Smooth muscle cell of the brain vasculature (primary cell): ENCODE measurements around the gene APBB2.

Experiments
- DNase-seq: peaks from one replicate; pipeline ENCODE4 v3.0.0-alpha.2; 2012; ENCODE audit warnings: low read depth, low spot score

APBB2 gene

DNA sequence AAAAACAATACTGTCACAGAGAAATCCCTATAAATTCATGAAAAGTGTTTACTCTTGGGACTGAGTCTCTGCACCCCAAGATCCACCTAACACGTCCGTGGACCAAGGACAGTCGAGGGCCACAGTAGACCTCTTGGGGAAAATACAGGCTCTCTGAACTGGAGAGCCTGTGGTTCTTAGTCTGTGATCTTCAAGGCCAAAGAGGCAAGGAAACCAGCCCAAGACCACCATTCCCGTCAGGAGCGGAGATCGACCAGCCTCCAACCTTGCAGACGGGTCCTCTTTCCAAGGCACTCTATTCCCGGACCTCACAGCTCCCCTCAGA lies 1.6 kb upstream of the APBB2 start:
- DNase-seq: no peak

DNA sequence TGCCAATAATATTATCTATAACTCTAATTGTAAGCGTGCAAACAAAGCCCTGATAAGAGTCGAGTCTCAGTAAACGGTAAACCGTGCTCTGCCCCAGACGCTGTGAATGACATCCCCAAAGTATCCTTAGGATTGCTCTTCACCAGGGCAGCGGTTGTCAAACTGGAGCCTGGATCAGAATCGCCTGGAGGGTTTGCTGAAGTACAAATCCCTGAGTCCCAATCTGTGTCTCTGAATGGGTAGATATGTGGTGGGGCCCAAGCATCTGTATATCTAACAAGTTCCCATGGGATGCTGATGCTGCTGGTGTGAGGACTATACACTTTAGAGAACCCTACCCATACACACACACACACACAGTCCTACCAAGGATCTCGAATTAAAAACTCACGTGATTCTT lies 813 bp upstream of the APBB2 start:
- no peak for DNase-seq

DNA sequence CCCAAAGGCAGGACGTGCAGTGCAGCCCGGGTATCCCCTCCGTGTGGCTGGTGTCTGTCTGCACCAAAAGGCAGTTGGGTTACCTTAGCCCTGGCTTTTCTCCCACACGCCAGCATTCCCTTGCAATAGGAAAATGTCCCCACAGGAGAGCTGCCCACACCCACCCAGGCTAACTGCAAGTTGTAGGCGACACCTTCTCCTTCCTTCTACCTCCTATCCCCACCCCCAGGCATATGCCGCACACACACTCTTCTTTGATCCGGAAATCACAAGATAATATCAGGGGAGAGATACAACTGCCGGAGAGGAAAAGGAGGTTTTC lies 444 bp upstream of the APBB2 start:
- DNase-seq: no peak

DNA sequence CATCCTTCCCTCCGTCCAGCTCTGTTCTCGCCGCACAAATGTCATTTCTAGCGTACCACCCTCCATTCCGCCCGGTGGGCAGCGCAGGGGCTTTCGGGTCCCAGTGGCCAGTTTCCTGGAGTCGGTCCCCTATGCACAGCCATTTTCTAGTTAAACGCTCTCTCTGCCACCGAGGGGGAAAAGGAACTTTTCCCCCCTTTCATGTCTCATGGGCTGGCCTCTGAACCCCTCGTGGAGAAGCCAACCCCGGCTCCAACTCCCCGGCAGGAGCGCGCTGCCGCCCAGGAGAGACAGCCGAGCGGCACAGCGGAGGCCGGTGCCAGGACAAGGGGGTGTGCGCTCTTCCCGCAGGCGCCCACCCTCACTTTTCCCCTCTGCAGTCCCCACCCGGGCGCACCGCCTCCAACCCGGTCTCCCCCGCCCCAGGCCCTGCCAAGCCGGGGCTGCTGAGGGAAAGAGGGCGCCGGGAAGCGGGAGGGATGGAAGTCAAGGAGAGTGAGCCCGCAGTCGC lies 662 bp downstream of the APBB2 start:
- no peak for DNase-seq

DNA sequence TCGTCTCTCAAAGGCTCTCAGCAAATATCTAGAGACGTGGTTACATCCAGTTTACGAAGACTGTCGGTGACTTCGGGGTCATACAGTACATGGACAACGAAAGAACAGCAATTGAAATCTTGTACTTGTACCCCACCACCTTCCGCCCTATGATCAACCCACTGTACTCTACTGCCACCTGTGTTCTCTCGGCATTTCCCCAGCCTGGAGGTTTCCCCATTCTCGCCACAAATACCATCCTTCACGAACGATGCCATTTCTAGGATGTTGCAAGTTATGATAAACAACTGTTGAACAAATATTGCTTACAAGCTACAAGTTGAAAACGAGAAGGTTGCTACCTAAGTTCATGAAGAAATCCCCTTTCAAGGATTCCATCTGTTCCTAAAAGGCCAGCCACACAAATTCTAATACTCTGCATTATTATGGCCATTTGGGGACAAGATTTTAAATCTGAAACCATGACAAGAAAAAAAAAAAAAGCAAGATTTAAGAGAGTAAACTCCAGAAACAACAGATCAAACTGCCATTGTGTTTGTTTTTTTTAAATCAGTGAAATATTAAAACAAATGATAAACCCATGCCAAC lies 1.6 kb downstream of the APBB2 start:
- DNase-seq: peak; percentile 32

DNA sequence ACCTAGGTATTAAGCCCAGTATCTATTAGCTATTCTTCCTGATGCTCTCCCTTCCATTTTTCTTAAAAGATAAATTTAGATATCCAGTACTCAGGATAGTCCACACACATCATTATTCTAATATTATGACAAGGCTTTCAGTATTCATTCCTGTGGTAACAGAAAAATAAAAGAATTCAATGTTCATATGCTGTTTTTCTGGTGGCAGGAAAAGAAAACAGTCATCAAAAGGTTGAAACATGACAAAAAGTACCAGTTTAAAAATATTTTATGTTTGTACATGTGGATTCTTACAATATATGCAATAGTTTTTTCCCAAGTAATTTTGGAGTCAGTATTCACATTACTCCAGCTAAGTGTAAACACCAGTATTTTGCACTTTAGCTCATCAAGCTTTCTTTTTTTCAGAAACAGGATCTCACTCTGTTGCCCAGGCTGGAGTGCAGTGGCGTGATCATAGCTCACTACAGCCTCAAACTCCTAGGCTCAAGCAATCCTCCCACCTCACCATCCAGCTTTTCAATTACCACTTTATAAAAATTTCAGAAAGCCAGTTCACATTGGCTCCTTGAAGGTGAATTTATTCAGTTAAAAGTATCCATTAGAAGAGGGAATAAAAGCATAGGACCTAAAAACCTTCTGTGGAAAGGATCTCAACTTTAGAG lies 2.3 kb downstream of the APBB2 start:
- DNase-seq: no peak

DNA sequence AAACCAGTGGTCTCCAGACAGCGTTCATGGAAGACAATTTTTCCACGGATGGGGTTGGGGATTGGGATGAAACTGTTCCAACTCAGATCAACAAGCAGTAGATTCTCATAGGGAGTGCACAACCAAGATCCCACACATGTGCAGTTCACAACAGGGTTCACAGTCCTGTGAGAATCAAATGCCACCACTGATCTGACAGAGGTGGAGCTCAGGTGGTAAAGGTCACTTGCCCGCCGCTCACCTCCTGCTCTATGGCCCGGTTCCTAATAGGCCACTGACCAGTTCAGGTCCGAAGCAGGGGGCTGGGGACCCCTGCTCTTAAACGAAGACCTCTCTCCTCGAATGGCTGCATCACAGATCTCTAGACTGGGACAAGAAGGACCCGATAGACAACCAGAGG lies 4.4 kb downstream of the APBB2 start:
- DNase-seq: no peak

DNA sequence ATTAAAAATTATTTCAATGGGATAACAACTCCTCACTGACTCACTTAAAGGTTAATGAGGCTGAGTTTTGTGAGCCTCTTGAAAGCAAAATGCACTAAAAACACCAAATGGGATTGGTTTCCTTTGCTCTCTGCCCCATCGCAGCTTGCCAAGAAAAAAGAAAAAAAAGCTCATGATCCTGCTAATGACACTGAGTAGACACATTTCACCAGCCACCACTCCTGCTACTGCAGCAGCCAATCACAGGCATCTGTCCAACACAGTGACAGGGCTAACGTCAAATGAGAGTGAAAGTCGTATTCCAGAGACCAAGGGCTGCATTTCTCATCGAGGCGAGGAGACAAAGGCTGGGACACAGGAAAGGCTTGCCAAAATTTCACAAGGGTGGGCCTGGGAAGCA lies 5.2 kb downstream of the APBB2 start:
- DNase-seq: no peak

DNA sequence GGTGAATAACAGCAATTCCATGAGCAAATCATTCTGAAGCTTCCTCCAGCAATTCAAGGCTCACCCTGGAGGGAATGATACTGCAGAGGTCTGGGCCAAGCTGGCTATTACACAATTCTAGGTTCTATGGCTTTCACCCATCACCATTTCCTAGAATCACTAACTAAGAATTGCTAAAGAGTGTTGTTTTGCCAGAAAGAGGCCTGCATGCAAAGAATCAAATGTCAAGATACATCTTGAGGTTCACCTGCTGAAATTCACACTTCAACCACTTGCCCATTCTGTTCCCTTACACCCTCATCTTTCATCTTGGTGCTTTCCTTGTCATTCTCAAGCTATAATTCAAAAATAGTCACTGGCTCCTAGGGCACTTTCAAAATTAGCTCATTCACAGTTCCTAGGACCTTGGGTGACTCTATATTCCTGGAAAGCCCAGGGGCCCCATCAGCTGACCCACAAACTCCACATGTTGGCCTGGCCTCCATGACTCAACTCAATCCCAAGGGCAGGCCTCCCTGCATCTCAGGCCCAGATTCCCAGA lies 7.0 kb downstream of the APBB2 start:
- no peak for DNase-seq

DNA sequence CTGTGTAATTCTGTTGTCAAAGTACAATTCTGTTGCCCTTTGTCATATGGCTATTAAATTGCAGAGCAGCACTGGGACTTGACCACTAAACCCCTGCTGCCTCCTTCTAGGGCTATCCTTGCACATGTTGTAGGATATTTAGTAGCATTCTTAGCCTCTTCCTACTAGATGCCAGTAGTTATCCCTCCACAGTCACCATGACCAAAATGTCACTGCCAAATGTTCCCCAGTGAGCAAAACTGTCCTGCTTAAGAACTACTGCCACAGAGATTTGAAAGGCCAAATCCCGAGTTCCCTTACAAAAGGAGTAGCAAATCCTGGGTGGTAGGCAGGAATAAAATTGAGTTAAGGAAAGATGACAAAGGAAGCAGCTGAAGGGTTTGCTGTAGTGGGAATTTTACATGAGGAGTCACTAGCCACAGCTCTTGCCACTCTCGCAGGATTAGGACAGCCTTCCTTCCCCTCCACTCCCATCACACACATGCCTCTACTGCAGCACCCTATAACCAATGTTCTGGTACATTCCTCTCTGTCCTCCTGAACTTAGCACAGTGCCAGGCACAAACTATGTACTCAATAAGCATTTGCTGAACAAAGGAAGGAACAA lies 8.4 kb downstream of the APBB2 start:
- no peak for DNase-seq

DNA sequence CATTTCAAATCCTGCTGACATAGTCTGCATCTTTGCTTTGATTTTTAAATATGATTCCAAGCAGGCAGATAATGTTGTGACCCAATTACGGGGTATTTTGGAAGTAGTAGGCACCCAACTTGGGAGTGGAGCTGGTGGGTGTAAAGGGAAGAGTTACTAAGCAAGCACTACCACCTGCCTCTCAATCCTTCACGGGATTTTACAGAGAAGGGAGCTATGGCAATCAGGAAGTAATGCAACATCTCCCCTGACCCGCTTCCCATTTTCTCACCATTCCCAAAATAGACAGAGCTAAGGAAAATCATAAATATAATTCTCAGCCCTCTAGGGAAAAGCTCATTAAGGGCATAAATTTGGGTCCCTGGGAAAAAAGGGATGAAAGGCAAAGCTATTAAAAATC lies 9.2 kb downstream of the APBB2 start:
- DNase-seq: no peak

DNA sequence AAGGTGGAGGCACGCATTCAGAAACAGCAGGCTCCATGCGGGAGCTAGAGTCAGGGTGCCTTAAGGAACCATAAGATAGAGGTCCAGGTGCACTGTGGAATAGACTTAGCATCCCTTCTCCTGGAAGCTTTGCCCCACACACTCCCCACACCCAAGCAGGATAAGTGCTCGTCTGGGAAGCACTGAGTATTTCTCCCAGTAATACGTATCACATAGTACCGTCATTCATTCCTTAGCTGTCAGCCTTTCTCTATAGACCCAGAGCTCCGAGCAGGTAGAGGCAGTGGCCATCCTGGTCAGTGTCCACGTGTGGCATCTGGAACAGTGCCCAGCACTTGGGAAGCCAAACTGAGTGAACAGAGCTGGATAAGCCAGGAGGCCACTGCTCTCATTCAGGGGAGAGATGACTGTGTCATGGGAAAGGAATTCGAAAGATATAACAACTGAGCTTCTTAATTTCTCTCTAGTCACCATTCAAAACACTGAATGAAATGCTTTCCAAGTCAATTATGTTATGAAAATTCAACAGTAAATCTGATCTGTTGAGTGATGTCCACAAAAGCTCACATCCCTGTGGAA lies 9.9 kb downstream of the APBB2 start:
- peak; percentile 40 for DNase-seq

DNA sequence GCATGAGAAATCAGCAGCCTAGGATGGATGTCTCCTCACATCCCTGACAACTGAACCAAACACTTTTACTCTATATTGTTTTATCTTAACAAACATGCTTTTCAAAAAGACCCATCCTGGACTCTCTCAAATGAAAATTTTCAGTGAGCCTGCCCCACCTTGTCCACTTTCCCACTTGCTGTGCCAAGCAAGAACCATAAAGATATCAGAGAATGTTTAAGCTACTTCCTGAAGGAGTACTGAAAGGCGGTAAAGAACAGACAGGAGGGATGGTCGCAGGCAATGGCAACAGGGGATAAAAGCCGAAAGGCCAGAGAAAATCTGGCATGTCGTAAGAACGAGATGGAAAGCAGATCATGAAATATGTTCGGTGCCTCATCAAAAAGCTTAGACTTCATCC lies 10.5 kb downstream of the APBB2 start:
- no peak for DNase-seq

DNA sequence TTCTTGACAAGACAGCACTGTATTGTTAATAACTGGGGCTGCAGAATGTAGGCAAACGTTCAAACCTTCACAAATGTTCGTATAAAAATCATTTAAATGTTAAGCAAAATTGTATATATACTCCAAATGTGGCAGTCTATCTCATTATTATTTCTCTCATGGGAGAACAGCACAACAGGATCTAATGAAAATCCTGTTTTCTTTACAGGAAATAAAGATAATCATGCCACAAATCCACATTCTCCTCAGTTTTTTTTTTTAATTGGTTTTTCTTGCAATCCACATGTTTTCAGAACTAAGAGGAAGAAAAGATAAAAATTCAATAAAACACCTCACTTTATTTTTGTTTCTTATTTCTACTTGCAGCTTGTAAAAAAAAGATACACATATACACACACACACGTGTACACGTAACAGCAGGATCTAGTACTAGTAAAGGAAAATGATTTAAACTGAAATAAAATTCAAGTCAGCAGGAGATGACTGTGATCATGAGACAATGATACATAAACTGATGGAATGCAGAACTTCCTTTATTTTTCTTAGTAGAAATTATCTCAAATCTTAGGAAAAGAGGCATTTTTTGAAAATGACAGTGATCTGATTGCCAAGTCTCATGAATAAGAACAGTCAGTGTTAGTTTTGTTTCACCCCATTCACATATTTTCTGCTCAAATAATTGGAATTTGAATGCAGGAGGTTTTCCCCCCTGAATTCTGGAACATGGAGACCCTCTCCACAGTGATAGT lies 11.3 kb downstream of the APBB2 start:
- DNase-seq: no peak

DNA sequence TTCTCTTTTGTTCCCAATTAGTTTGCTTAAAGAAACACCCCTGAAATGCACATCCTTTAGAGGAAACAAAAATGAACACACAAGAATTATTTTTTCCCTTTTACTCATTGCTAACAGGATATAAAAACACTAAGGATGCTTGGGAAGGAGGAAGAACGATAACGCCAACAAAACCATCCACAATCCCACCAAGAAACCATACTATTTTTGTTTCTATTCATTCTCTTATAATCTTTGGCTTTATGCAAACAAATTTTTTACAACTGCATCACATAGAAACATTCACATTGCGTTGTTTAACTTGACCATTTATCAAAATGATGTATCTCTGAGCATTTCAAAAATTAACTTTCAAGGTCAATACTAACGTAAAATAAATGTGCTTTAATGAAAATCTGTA lies 12.0 kb downstream of the APBB2 start:
- DNase-seq: no peak

DNA sequence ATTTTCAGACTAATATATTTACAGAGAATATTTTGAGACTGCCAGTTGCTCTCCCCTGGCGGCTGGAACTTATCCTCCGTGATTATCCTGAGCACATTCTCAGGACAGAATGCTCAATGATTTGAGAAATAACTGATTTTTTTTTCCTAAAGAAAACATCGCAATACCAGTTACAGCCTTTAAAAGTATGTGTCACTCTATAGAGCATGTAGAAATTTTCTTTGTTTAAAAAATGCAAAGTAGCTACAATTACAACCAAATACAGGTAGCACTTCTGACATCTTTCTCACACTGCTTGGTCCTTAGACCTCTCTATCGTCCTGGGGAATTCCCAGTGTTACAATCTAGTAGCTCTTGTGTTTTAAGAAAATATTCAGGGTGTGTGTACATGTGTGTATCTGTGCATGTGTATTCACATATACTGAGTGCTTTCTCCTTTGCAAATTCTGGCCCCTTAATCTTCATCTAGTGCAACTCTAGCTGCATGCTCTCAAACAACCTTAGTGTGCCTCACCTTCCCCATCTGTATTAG lies 13.8 kb downstream of the APBB2 start:
- DNase-seq: no peak

DNA sequence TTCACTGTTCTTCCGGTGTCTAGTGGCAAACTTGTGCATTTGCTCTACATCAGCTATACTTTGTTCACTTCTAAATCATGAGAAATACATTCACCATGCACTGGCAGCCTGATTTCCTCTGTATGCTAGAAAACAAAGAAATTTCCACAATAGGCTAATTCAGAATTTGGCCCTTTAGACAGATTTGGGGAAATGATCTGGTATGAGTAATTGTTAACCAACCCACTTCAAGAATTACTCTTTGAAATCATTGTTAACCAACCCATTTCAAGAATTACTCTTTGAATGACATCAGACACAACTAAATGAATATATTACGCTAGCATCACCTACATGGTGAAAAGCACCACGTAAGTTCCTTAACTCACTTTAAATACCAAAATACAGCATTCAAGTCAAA lies 14.6 kb downstream of the APBB2 start:
- no peak for DNase-seq

DNA sequence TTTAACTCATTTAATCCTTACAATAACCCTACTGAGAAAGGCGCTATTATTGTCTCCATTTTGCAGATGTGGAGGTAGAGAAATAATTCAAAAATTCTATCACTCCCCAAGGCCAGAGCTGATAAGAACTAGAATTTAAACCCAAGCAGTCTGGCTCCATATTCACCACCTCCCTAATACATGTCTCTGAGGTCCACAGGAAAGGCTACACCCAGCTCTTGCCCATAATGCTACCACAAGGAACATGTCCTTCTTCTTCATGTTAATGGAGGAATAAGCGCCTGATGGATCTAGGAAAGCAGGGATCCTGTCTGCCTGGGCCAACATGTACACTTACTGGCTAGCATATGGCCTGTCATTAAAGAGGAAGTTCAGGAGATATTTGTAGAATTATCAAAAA lies 16.3 kb downstream of the APBB2 start:
- DNase-seq: no peak

DNA sequence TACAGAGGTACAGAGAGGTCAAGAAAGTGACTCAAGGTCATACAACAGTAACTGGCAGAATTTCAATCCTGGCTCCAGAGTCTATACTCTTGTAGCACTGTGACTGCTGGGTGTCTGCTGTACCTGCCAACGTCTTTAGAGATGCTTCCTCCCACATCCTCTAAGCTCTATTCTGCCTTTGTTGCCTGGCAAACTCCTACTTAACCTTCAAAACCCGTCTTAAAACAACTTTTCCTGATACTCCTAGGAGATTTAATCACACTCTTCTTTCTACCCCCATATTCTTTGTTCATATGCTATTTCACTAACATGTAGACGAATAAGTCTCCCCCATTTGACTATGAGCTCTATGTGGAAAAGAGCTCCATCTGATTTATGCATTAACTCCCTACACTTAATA lies 16.8 kb downstream of the APBB2 start:
- DNase-seq: no peak

DNA sequence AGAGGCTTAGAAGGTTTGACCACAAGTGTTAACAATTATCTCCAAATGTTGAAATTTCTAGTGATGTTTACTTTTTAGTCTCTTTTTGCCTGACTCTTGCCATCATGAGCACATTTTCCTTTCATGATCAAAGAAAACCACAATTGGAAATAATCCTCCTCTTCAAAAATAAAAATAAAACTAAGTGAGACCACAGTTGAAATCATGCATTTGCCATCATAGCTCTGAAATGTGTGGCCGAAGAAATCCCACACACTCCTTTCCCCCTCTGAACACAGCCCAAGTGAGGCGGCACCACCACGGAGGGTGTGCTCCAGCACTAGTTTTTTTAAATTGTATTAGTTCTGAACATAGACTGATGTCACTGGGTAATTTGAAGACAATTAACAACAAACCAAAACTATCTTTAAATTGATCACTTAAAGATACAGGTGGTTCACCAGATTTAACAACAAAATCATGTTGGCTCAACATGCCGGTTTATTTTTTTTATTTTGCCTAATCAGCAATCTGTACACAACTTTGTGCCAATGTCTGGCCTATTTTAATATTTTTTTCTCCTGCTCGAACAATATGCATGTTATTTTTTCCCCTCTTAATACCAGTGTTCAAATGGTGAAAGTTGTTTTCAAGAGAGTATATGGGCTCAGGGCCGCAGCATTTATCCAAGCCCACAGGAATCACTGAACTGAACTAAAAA lies 17.6 kb downstream of the APBB2 start:
- no peak for DNase-seq

DNA sequence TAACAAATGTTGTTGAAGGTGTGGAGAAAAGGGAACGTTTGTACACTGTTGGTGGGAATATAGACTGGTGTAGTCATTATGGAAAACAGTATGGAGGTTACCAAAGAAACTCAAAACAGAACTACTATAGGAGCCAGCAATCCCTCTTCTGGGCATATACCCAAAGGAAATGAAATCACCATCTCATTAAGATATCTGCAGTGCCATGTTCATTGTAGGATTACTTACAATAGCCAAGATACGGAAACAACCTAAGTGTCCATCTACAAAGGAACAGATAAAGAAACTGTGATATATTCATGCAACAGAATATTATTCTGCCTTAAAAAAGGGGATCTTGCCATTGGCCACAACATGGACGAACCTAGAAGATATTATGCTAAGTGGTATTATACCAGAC lies 22.2 kb downstream of the APBB2 start:
- no peak for DNase-seq
